H1 (cell line): ENCODE results near the gene ARHGEF12. TPM values are rescaled to one million over a fixed set of nuclear protein-coding genes. Genes with fewer than 3 reads are reported as not detected.

ENCODE experiments used
- CTCF ChIA-PET: fragments of 300-600 bp; sonication (Branson Sonifier 250); formaldehyde crosslinking; loops from one replicate; lab custom pipeline; 2021; ENCODE audit not compliant: partially characterized antibody; lab: Charles Lee
- POLR2A ChIA-PET: fragments of 300-600 bp; sonication (Branson Sonifier 250); formaldehyde crosslinking; loops from one replicate; lab custom pipeline; 2021; ENCODE audit warnings: inconsistent platforms; ENCODE audit not compliant: partially characterized antibody; lab: Charles Lee
- DNase-seq, 2 experiments: peaks; one replicate each; pipeline versions ENCODE4 v3.0.0 to v3.0.0-alpha.2; 2010 to 2022; ENCODE audit warnings: low spot score in 2 of 2, low read depth in 1 of 2, mixed read lengths in 1 of 2
- FAIRE-seq: peaks from 2 replicates; lab custom pipeline; 2011; peaks lifted over from hg19 to GRCh38; lab: Jason Lieb, UNC
- H2AFZ ChIP-seq: 2 replicates; pipeline ENCODE4 v1.8.1; 2012; ENCODE audit warnings: low read length, inconsistent platforms
- H2AK5ac ChIP-seq: 2 replicates; pipeline ENCODE4 v1.6.1; 2013; ENCODE audit warnings: low read depth, low read length
- H2BK120ac ChIP-seq: replicated peaks from 2 replicates; pipeline ENCODE3; 2013; ENCODE audit warnings: low read depth, low read length, inconsistent platforms
- H2BK12ac ChIP-seq: 2 replicates; pipeline ENCODE4 v1.6.1; 2013; ENCODE audit warnings: low read depth, low read length
- H2BK15ac ChIP-seq: 2 replicates; pipeline ENCODE4 v1.6.1; 2013; ENCODE audit warnings: low read length
- H2BK20ac ChIP-seq: 2 replicates; pipeline ENCODE4 v1.6.1; 2013; ENCODE audit warnings: low read length
- H2BK5ac ChIP-seq: 2 replicates; pipeline ENCODE4 v1.6.1; 2013; ENCODE audit warnings: low read depth, low read length
- H3K14ac ChIP-seq: 2 replicates; pipeline ENCODE4 v1.6.1; 2013; ENCODE audit warnings: inconsistent platforms; ENCODE audit not compliant: insufficient read length
- H3K18ac ChIP-seq: 2 replicates; pipeline ENCODE4 v1.6.1; 2013; ENCODE audit warnings: low read length; ENCODE audit errors: extremely low read depth
- H3K23ac ChIP-seq: 2 replicates; pipeline ENCODE4 v1.6.1; 2013; ENCODE audit warnings: inconsistent platforms; ENCODE audit not compliant: insufficient read length
- H3K23me2 ChIP-seq: 2 replicates; pipeline ENCODE4 v1.6.1; 2013; ENCODE audit warnings: low read depth, low read length
- H3K27ac ChIP-seq: 2 replicates; pipeline ENCODE4 v1.6.1; 2011; ENCODE audit warnings: low read depth, low read length, inconsistent platforms
- H3K27me3 ChIP-seq, 4 experiments: replicated peaks in 1 of 4; 1 replicate in 1 of 4; 2 replicates in 3 of 4; pipeline versions ENCODE4 v1.6.1 to v1.8.1; 2011 to 2013; ENCODE audit warnings: low read length in 3 of 4, mild to moderate bottlenecking in 3 of 4, inconsistent platforms in 2 of 4, mixed read lengths in 2 of 4, moderate library complexity in 1 of 4; ENCODE audit not compliant: control insufficient read depth in 3 of 4, insufficient read depth in 3 of 4; ENCODE audit errors: extremely low read depth in 1 of 4
- H3K36me3 ChIP-seq, 4 experiments: 2 replicates each; pipeline versions ENCODE4 v1.6.1 to v1.8.1; 2011 to 2013; ENCODE audit warnings: mild to moderate bottlenecking in 4 of 4, low read length in 3 of 4, moderate library complexity in 2 of 4, control low read depth in 1 of 4, inconsistent platforms in 1 of 4; ENCODE audit not compliant: insufficient read depth in 4 of 4, control insufficient read depth in 2 of 4
- H3K4ac ChIP-seq: replicated peaks from 2 replicates; pipeline ENCODE3; 2013; ENCODE audit warnings: low read length, low read depth, mixed read lengths, inconsistent platforms; ENCODE audit not compliant: insufficient read length
- H3K4me1 ChIP-seq, 4 experiments: replicated peaks in 1 of 4; 1 replicate in 1 of 4; 2 replicates in 3 of 4; pipeline versions ENCODE4 v1.6.1 to v1.8.1; 2011 to 2013; ENCODE audit warnings: low read length in 3 of 4, inconsistent platforms in 2 of 4, mixed read lengths in 1 of 4; ENCODE audit not compliant: insufficient read depth in 4 of 4, control insufficient read depth in 3 of 4
- H3K4me2 ChIP-seq, 2 experiments: 2 replicates each; pipeline versions ENCODE4 v1.6.1 to v1.8.1; 2011 to 2013; ENCODE audit warnings: low read depth in 2 of 2, low read length in 2 of 2, control low read depth in 1 of 2, inconsistent platforms in 1 of 2, mild to moderate bottlenecking in 1 of 2; ENCODE audit not compliant: insufficient read depth in 1 of 2
- H3K4me3 ChIP-seq, 4 experiments: fragments of 200-600, 300-600 bp in 1 of 4; sonication (generic), shearing (Covaris generic), sonication (Bioruptor Twin) in 1 of 4; 2 replicates each; pipeline versions ENCODE4 v1.5.1 to v1.8.1; 2011 to 2016; ENCODE audit warnings: low read length in 4 of 4, low read depth in 3 of 4, control low read depth in 2 of 4, inconsistent platforms in 2 of 4, mild to moderate bottlenecking in 2 of 4, mixed read lengths in 1 of 4, moderate library complexity in 1 of 4; ENCODE audit not compliant: insufficient read depth in 2 of 4; ENCODE audit errors: extremely low read depth in 1 of 4
- H3K56ac ChIP-seq: replicated peaks from 2 replicates; pipeline ENCODE3; 2013; ENCODE audit warnings: low read depth, mild to moderate bottlenecking, mixed read lengths, low read length, inconsistent platforms; ENCODE audit not compliant: insufficient read length
- H3K79me1 ChIP-seq: 2 replicates; pipeline ENCODE4 v1.6.1; 2013; ENCODE audit warnings: low read depth, low read length, control low read depth
- H3K79me2 ChIP-seq, 2 experiments: 2 replicates each; pipeline versions ENCODE4 v1.6.1 to v1.8.1; 2012 to 2013; ENCODE audit warnings: low read length in 2 of 2, mild to moderate bottlenecking in 2 of 2, inconsistent platforms in 1 of 2; ENCODE audit not compliant: insufficient read depth in 2 of 2, control insufficient read depth in 1 of 2
- H3K9ac ChIP-seq, 4 experiments: replicated peaks in 1 of 4; 1 replicate in 1 of 4; 2 replicates in 3 of 4; pipeline versions ENCODE4 v1.6.1 to v1.8.1; 2011 to 2013; ENCODE audit warnings: low read depth in 3 of 4, low read length in 3 of 4, control low read depth in 2 of 4, mild to moderate bottlenecking in 2 of 4, moderate library complexity in 2 of 4, inconsistent platforms in 1 of 4; ENCODE audit errors: extremely low read depth in 1 of 4
- H3K9me3 ChIP-seq, 2 experiments: 2 replicates each; pipeline versions ENCODE4 v1.6.1 to v1.8.1; 2012 to 2013; ENCODE audit warnings: mild to moderate bottlenecking in 2 of 2, moderate library complexity in 2 of 2, control low read depth in 1 of 2, inconsistent platforms in 1 of 2, low read depth in 1 of 2, low read length in 1 of 2, mixed read lengths in 1 of 2; ENCODE audit not compliant: insufficient read depth in 2 of 2
- H4K20me1 ChIP-seq, 2 experiments: replicated peaks in 1 of 2; 2 replicates each; pipeline versions ENCODE3 to v1.8.1; 2011 to 2013; ENCODE audit warnings: inconsistent platforms in 2 of 2, low read length in 2 of 2, mild to moderate bottlenecking in 1 of 2; ENCODE audit not compliant: insufficient read depth in 2 of 2, control insufficient read depth in 1 of 2
- H4K5ac ChIP-seq: 2 replicates; pipeline ENCODE4 v1.6.1; 2013; ENCODE audit warnings: low read length, low read depth, mixed read lengths, inconsistent platforms; ENCODE audit not compliant: insufficient read length
- H4K8ac ChIP-seq: 2 replicates; pipeline ENCODE4 v1.8.0; 2013; ENCODE audit warnings: mild to moderate bottlenecking, moderate library complexity, low read length, inconsistent platforms; ENCODE audit not compliant: insufficient read depth; ENCODE audit errors: extremely low read depth
- H4K91ac ChIP-seq: replicated peaks from 2 replicates; pipeline ENCODE3; 2013; ENCODE audit warnings: low read length, mixed read lengths, inconsistent platforms; ENCODE audit not compliant: insufficient read length
- RBBP5 ChIP-seq: IDR thresholded peaks from 2 replicates; pipeline ENCODE4 v1.7.1; 2012; ENCODE audit warnings: low read depth, mild to moderate bottlenecking, inconsistent platforms, low read length, moderate library complexity, borderline replicate concordance
- WGBS, 2 experiments: shearing (Covaris generic) in 1 of 2; methylation state at CpG; one replicate each; pipeline versions ENCODE4 v1.1.6 to v1.1.7; 2013 to 2015; ENCODE audit warnings: low lambda C conversion rate in 2 of 2, mixed read lengths in 2 of 2, inconsistent platforms in 1 of 2, low coverage in 1 of 2, missing lambda C conversion rate in 1 of 2; ENCODE audit not compliant: insufficient replicate concordance in 2 of 2, insufficient coverage in 1 of 2, insufficient read length in 1 of 2; ENCODE audit errors: extremely low coverage in 1 of 2, missing lambda C conversion rate in 1 of 2; 5-methylcytosine and 5-hydroxymethylcytosine counted together
- polyA plus RNA-seq, 7 experiments: library from polyadenylated mRNA; depleted of rRNA in 3 of 7; stranded (reverse) in 5 of 7; unstranded in 2 of 7; fragments of >200 nt in 5 of 7; fragments of 200-250 nt in 2 of 7; gene quantifications; 1 replicate in 5 of 7; 2 replicates in 1 of 7; 4 replicates in 1 of 7; pipeline versions ENCODE4 v1.2.1 to v1.2.3, GENCODE V29; 2011 to 2013; ENCODE audit warnings: missing spikeins in 2 of 7, mixed read lengths in 2 of 7
- total RNA-seq: library from RNA; stranded (reverse); fragmentation: NEBNext Ultra II Directional; extraction: Animal tissue kit (Norgen Biotek cat#: 25700); gene quantifications from 2 replicates; pipeline ENCODE4 v1.2.1, GENCODE V29; 2021

Gene ARHGEF12
- total and polyA plus RNA-seq, 2 of the 8 experiments (the other 6 are each of a cell fraction or from before 2014, with no cell fraction given): 5.1 to 33.7 TPM

- no peak overlapping the region for H3K4ac ChIP-seq
- no peak overlapping the region for H2BK12ac ChIP-seq
- no peak overlapping the region for H2BK120ac ChIP-seq
- no peak overlapping the region for H3K4me2 ChIP-seq
- no peak overlapping the region for H3K14ac ChIP-seq
- no peaks in the 10 kb centered on the region for H3K36me3 ChIP-seq
- ChIA-PET POLR2A (interaction anchor here (0.6 to 8.8 kb wide), 3 partner anchors 41 to 65 kb away, joined by 3 to 69 read pairs (median 3); partner anchors contain the start of gene POU2F3), CTCF (interaction anchor here (0.6 to 31.5 kb wide), 34 partner anchors 8 to 961 kb away, joined by 3 to 1412 read pairs (median 6); partner anchors contain the start of gene POU2F3)
- H4K20me1 ChIP-seq: no peaks in the 10 kb centered on the region
- no peak overlapping the region for H2AK5ac ChIP-seq
- no peaks in the 10 kb centered on the region for H3K79me2 ChIP-seq
- 83% methylated on average over 6 of the region's 6 CpGs; no CpG with 5 or more reads in 1 of the 2 experiments for WGBS, 2 experiments
- TF ChIP-seq RBBP5: no peak
- H2BK20ac ChIP-seq: no peak overlapping the region
- no peak overlapping the region for H2BK5ac ChIP-seq
- no peak overlapping the region for H3K27ac ChIP-seq
- H3K9me3 ChIP-seq: no peaks in the 10 kb centered on the region
- no peaks in the 10 kb centered on the region; a peak in 2 of 7 replicates for H3K27me3 ChIP-seq
- no peaks in the 10 kb centered on the region for H3K23me2 ChIP-seq
- peaks cover 0 to 11% (median 7%) of the 10 kb centered on the region in 4 experiments; a peak in 6 of 7 replicates for H3K4me1 ChIP-seq
- no peak overlapping the region for H4K5ac ChIP-seq
- no peak overlapping the region for H3K56ac ChIP-seq
- no peaks in the 10 kb centered on the region for H3K79me1 ChIP-seq
- H3K23ac ChIP-seq: no peak overlapping the region
- H3K9ac ChIP-seq: no peak overlapping the region
- peak overlapping the region; percentile 11; the same call in 1 of the 2 replicates for H4K8ac ChIP-seq
- H2AFZ ChIP-seq: no peak overlapping the region
- H2BK15ac ChIP-seq: peak overlapping the region; percentile 34; the same call in 1 of the 2 replicates
- no peak overlapping the region for H3K4me3 ChIP-seq
- no peak for FAIRE-seq
- no peak overlapping the region for H3K18ac ChIP-seq
- no peak for DNase-seq
- H4K91ac ChIP-seq: no peak overlapping the region
Measured at GRCh38 chr11:120302001-120302805, 34.0 kb upstream of the ARHGEF12 start.
